Breast epithelium (tissue), 4 donors: ENCODE measurements around the gene SLC8A3. TPM values are rescaled to one million over a fixed set of nuclear protein-coding genes. Genes with fewer than 3 reads are reported as not detected.

Experiments used
- DNase-seq, 2 donors: peaks; one replicate each; pipeline ENCODE4 v3.0.0-alpha.2; 2019; ENCODE audit warnings: low spot score in 2 of 2
- H3K27ac ChIP-seq, 2 donors: fragments of 200-600 bp; sonication (generic) in 1 of 2; one replicate each; pipeline ENCODE4 v1.5.1; 2016 to 2019; ENCODE audit warnings: mild to moderate bottlenecking in 1 of 2
- H3K27me3 ChIP-seq, 2 donors: fragments of 200-600 bp; sonication (generic) in 1 of 2; one replicate each; pipeline versions ENCODE4 v1.5.1 to v1.6.0; 2017 to 2019; ENCODE audit warnings: control low read depth in 1 of 2, mild to moderate bottlenecking in 1 of 2
- H3K36me3 ChIP-seq: fragments of 200-600 bp; one replicate; pipeline ENCODE4 v1.5.1; 2019
- H3K4me1 ChIP-seq, 2 donors: fragments of 200-600 bp; sonication (generic); one replicate each; pipeline ENCODE4 v1.5.1; 2016 to 2019; ENCODE audit warnings: control low read depth in 1 of 2
- H3K4me3 ChIP-seq, 3 donors: fragments of 200-600 bp; sonication (generic); 1 replicate in 2 of 3; 2 replicates in 1 of 3; pipeline ENCODE4 v1.5.1; 2016 to 2019; ENCODE audit warnings: mild to moderate bottlenecking in 3 of 3, moderate library complexity in 2 of 3
- H3K9me3 ChIP-seq, 2 donors: fragments of 200-600 bp; sonication (generic) in 1 of 2; one replicate each; pipeline ENCODE4 v1.5.1; 2016 to 2019; ENCODE audit warnings: control low read depth in 1 of 2
- CTCF ChIP-seq, 3 donors: fragments of 450-650 bp; IDR thresholded peaks; one replicate each; pipeline ENCODE4 v1.5.1; 2016 to 2017; ENCODE audit warnings: antibody characterized with exemption in 3 of 3, mild to moderate bottlenecking in 3 of 3, moderate library complexity in 3 of 3
- POLR2A ChIP-seq: fragments of 450-650 bp; IDR thresholded peaks from one replicate; pipeline ENCODE4 v1.6.1; 2016; ENCODE audit warnings: antibody characterized with exemption, mild to moderate bottlenecking, moderate library complexity
- POLR2AphosphoS5 ChIP-seq, 3 donors: sonication (generic); formaldehyde crosslinking; IDR thresholded peaks; one replicate each; pipeline ENCODE4 v1.6.1; 2017; ENCODE audit warnings: antibody characterized with exemption in 3 of 3
- intact Hi-C: fragments of 100-400 bp; cut with DNase I; formaldehyde crosslinking; loops from one replicate; pipeline ENCODE4 v1.15.1; 2023; ENCODE audit warnings: low total_unique reads
- total RNA-seq, 3 donors: library from RNA; depleted of rRNA; stranded (reverse); fragments of >200 nt; gene quantifications; one replicate each; pipeline ENCODE4 v1.1.0, GENCODE V29; 2016

SLC8A3 gene
- total RNA-seq, 3 donors from 2014 or later: 0.59 to 1.8 TPM; not detected in 1

DNA sequence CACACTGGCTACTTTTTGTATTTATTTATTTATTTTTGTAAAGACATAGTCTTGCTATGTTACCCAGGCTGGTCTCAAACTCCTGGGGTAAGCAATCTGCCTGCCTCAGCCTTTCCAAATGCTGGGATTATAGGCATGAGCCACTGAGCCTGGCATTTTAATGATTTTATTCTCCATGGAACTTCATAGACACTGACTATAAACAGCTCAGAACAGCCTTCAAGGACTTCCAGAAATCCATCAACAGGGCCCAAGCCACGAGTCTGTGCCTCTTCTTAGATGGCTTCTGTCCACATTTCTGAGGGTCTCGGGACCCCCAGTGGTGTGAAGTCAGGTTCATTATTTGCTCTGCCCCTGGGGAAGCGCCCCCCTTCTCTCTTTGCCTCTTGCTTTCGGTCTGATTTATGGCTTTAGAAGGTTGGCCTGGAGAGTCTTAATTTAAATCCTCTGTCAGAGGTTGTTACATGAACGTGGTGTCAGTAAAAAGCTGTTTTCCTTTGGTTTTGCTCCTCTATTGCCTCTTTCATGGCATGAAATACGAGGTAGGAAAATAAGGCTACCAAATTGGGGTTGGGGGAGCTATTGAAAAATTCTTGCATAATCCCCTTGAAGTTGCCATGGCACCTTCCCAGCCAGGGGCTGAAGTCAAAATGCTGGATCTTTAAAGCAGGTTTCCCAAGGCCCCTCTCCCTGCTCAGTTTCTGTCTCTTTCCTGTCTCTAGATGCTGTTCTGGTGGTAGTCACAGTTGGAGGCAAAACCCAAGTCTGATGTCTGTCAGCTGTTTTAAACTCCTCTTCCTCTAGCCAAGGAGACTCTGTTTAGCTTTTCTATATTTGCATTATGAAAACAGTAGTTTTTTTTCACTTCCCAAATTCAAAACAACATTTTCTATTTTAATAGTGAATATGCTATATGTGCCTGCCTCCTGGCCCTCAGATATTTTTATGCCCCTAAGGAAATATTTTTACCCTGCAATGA is 180.2 kb downstream of the SLC8A3 start:
- Histone ChIP-seq H3K27me3 (no peaks in the 10 kb centered on the region), H3K9me3 (no peaks in the 10 kb centered on the region), H3K36me3 (no peaks in the 10 kb centered on the region), H3K4me3 (no peak overlapping the region), H3K4me1 (no peaks in the 10 kb centered on the region), H3K27ac (no peak overlapping the region)
- intact Hi-C loops: no loop called here
- TF ChIP-seq POLR2A (no peak), CTCF (IDR thresholded peaks at IDR 0.05) (no peak), POLR2AphosphoS5 (IDR thresholded peaks at IDR 0.05) (no peak)
- DNase-seq: no peak

- no peaks in the 10 kb centered on the region for H3K36me3 ChIP-seq
- no peak overlapping the region for H3K27ac ChIP-seq
- no peak for TF ChIP-seq POLR2AphosphoS5 (IDR thresholded peaks at IDR 0.05)
- TF ChIP-seq CTCF (IDR thresholded peaks at IDR 0.05): no peak
- TF ChIP-seq POLR2A: no peak
- H3K9me3 ChIP-seq: no peaks in the 10 kb centered on the region
- no peaks in the 10 kb centered on the region for H3K27me3 ChIP-seq
- H3K4me3 ChIP-seq: no peak overlapping the region
- no peaks in the 10 kb centered on the region for H3K4me1 ChIP-seq
- intact Hi-C loops: no loop called here
- DNase-seq: no peak
Observed at GRCh38 chr14:70006699-70007098, 182.1 kb downstream of the SLC8A3 start.

GRCh38 chr14:70005281-70005805 is 183.4 kb downstream of the SLC8A3 start:
- TF ChIP-seq POLR2A: no peak
- no peak for TF ChIP-seq CTCF (IDR thresholded peaks at IDR 0.05)
- no peak for TF ChIP-seq POLR2AphosphoS5 (IDR thresholded peaks at IDR 0.05)
- intact Hi-C loops: no loop called here
- Histone ChIP-seq H3K27me3 (no peaks in the 10 kb centered on the region), H3K36me3 (no peaks in the 10 kb centered on the region), H3K4me3 (no peak overlapping the region), H3K27ac (no peak overlapping the region), H3K9me3 (no peaks in the 10 kb centered on the region), H3K4me1 (no peaks in the 10 kb centered on the region)
- no peak for DNase-seq

- Histone ChIP-seq H3K4me1 (no peaks in the 10 kb centered on the region), H3K27ac (no peak overlapping the region), H3K36me3 (no peaks in the 10 kb centered on the region), H3K4me3 (no peak overlapping the region), H3K9me3 (no peaks in the 10 kb centered on the region), H3K27me3 (no peaks in the 10 kb centered on the region)
- intact Hi-C loops: no loop called here
- no peak for TF ChIP-seq CTCF (IDR thresholded peaks at IDR 0.05)
- TF ChIP-seq POLR2AphosphoS5 (IDR thresholded peaks at IDR 0.05): no peak
- no peak for DNase-seq
Observed at GRCh38 chr14:70004791-70005190, 184.0 kb downstream of the SLC8A3 start.
